C4-2B (cell line): Measurements from ENCODE around the gene TMEM186.

Source experiments
- ZFX ChIP-seq: fragments of 450-650 bp; IDR thresholded peaks from 2 replicates; pipeline ENCODE4 v1.6.1; 2017
- TF ChIP-seq, protein P1 (sequence below): fragments of 450-650 bp; conservative IDR thresholded peaks from 2 replicates; pipeline ENCODE4 v1.5.1; 2017; ENCODE audit warnings: mild to moderate bottlenecking

GRCh38 chr16:8814095-8814806 lies 16.8 kb upstream of the TMEM186 start:
- TF ChIP-seq, protein P1, sequence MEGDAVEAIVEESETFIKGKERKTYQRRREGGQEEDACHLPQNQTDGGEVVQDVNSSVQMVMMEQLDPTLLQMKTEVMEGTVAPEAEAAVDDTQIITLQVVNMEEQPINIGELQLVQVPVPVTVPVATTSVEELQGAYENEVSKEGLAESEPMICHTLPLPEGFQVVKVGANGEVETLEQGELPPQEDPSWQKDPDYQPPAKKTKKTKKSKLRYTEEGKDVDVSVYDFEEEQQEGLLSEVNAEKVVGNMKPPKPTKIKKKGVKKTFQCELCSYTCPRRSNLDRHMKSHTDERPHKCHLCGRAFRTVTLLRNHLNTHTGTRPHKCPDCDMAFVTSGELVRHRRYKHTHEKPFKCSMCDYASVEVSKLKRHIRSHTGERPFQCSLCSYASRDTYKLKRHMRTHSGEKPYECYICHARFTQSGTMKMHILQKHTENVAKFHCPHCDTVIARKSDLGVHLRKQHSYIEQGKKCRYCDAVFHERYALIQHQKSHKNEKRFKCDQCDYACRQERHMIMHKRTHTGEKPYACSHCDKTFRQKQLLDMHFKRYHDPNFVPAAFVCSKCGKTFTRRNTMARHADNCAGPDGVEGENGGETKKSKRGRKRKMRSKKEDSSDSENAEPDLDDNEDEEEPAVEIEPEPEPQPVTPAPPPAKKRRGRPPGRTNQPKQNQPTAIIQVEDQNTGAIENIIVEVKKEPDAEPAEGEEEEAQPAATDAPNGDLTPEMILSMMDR = no peak
- TF ChIP-seq ZFX = no peak
